ENCODE measurements around the gene OR2T29.
"Not testable (repeated sequence)": the region's sequence is repeated elsewhere in the genome, so short reads cannot be mapped to it uniquely, and the experiment has no call there.

OR2T29 gene

GRCh38 chr1:248562672-248563071 lies at the start of gene OR2T29:
OR2T29 (minus strand) TSS chr1:248562772; CDS start chr1:248559491, 3,281 bp downstream.
- not testable (repeated sequence) for DNase-seq

- no peak for DNase-seq
Measured at GRCh38 chr1:248611883-248612414, 49.4 kb upstream of the OR2T29 start.

- DNase-seq = no peak
Measured at GRCh38 chr1:248610301-248610700, 47.7 kb upstream of the OR2T29 start.

GRCh38 chr1:248599396-248599795 lies 36.8 kb upstream of the OR2T29 start:
- no peak for DNase-seq

GRCh38 chr1:248597589-248597988 lies 35.0 kb upstream of the OR2T29 start, which contains the start of gene OR2T10:
OR2T10 (minus strand) TSS chr1:248597700; CDS start chr1:248593768, 3,932 bp downstream.
- no peak for DNase-seq

- DNase-seq = no peak
Measured at GRCh38 chr1:248596615-248597014, 34.0 kb upstream of the OR2T29 start.

- no peak for DNase-seq
Measured at GRCh38 chr1:248593226-248593625, 30.7 kb upstream of the OR2T29 start.

- no peak for DNase-seq
Measured at GRCh38 chr1:248592655-248593054, 30.1 kb upstream of the OR2T29 start.

- peak; percentile 17 for DNase-seq
Measured at GRCh38 chr1:248590055-248590454, 27.5 kb upstream of the OR2T29 start.

GRCh38 chr1:248589334-248589733 lies 26.8 kb upstream of the OR2T29 start:
- no peak for DNase-seq

GRCh38 chr1:248585266-248585665 lies 22.7 kb upstream of the OR2T29 start:
- no peak for DNase-seq

GRCh38 chr1:248576260-248576980 lies 13.8 kb upstream of the OR2T29 start:
- no peak for DNase-seq

GRCh38 chr1:248574657-248575056 lies 12.1 kb upstream of the OR2T29 start, which contains the start of gene OR2T34:
OR2T34 (minus strand) TSS chr1:248574757; CDS start chr1:248574757, 0 bp downstream.
- DNase-seq = not testable (repeated sequence)

GRCh38 chr1:248573856-248574255 lies 11.3 kb upstream of the OR2T29 start:
- DNase-seq = not testable (repeated sequence)

- not testable (repeated sequence) for DNase-seq
Measured at GRCh38 chr1:248572049-248572448, 9.5 kb upstream of the OR2T29 start.

GRCh38 chr1:248570811-248571210 lies 8.2 kb upstream of the OR2T29 start:
- DNase-seq = not testable (repeated sequence)

- not testable (repeated sequence) for DNase-seq
Measured at GRCh38 chr1:248569049-248569448, 6.5 kb upstream of the OR2T29 start.

- not testable (repeated sequence) for DNase-seq
Measured at GRCh38 chr1:248565530-248566373, 3.2 kb upstream of the OR2T29 start.

GRCh38 chr1:248551027-248551426 lies 11.5 kb downstream of the OR2T29 start:
- not testable (repeated sequence) for DNase-seq

GRCh38 chr1:248547383-248547782 lies 15.2 kb downstream of the OR2T29 start:
- DNase-seq = not testable (repeated sequence)

- DNase-seq = not testable (repeated sequence)
Measured at GRCh38 chr1:248537449-248537848, 25.1 kb downstream of the OR2T29 start.

- DNase-seq = no peak
Measured at GRCh38 chr1:248521856-248522255, 40.7 kb downstream of the OR2T29 start.

- not testable (repeated sequence) for DNase-seq
Measured at GRCh38 chr1:248510217-248510616, 52.4 kb downstream of the OR2T29 start.

Measured in NCI-H82 (cell line).